PC-9 (cell line): ENCODE measurements around the gene REV1. TPM values are rescaled to one million over a fixed set of nuclear protein-coding genes. Genes with fewer than 3 reads are reported as not detected.

Experiments used
- BruUV-seq: library from RNA; stranded (reverse); fragments of 400-500 nt; replicated peaks from 2 replicates; lab custom pipeline; 2021; lab: Mats Ljungman, UMichigan
- CTCF ChIA-PET: fragments of 300-600 bp; sonication (Branson Sonifier 250); formaldehyde crosslinking; loops from one replicate; lab custom pipeline; 2022; ENCODE audit warnings: antibody characterized with exemption; lab: Charles Lee
- POLR2A ChIA-PET: fragments of 300-600 bp; sonication (Branson Sonifier 250); formaldehyde crosslinking; loops from one replicate; lab custom pipeline; 2022; ENCODE audit warnings: antibody characterized with exemption; ENCODE audit not compliant: unreplicated experiment; lab: Charles Lee
- DNase-seq, 2 experiments: peaks; one replicate each; pipeline versions ENCODE4 v3.0.0 to v3.0.0-alpha.2; 2015 to 2022; ENCODE audit warnings: mixed read lengths in 1 of 2
- H2AFZ ChIP-seq: fragments of 200-600 bp; sonication (generic); 2 replicates; pipeline ENCODE4 v1.8.1; 2017; ENCODE audit warnings: antibody characterized with exemption
- H3F3A ChIP-seq: fragments of 200-600 bp; sonication (generic); 2 replicates; pipeline ENCODE4 v1.8.1; 2017; ENCODE audit warnings: antibody characterized with exemption, mild to moderate bottlenecking, low read depth; ENCODE audit not compliant: insufficient read depth
- H3K27ac ChIP-seq: fragments of 200-600 bp; sonication (generic); 2 replicates; pipeline ENCODE4 v1.6.1; 2016; ENCODE audit warnings: mixed run types
- H3K27me3 ChIP-seq: fragments of 200-600 bp; sonication (generic); 2 replicates; pipeline ENCODE4 v1.6.1; 2016; ENCODE audit warnings: low read depth, mixed run types; ENCODE audit not compliant: insufficient read depth
- H3K36me3 ChIP-seq: fragments of 200-600 bp; sonication (generic); 2 replicates; pipeline ENCODE4 v1.6.1; 2016; ENCODE audit warnings: low read depth, mixed run types
- H3K4me1 ChIP-seq: fragments of 200-600 bp; sonication (generic); replicated peaks from 2 replicates; pipeline ENCODE4 v1.6.1; 2016; ENCODE audit warnings: mixed run types; ENCODE audit not compliant: insufficient read depth
- H3K4me2 ChIP-seq: fragments of 200-600 bp; sonication (generic); 2 replicates; pipeline ENCODE4 v1.6.1; 2017; ENCODE audit warnings: mixed run types
- H3K4me3 ChIP-seq: fragments of 200-600 bp; sonication (generic); 2 replicates; pipeline ENCODE4 v1.6.1; 2016; ENCODE audit warnings: mixed run types
- H3K79me2 ChIP-seq: fragments of 200-600 bp; sonication (generic); 2 replicates; pipeline ENCODE4 v1.6.1; 2017; ENCODE audit warnings: low read depth, mixed run types
- H3K9me2 ChIP-seq: fragments of 200-600 bp; sonication (generic); 2 replicates; pipeline ENCODE4 v1.8.1; 2017; ENCODE audit warnings: mild to moderate bottlenecking; ENCODE audit not compliant: insufficient read depth
- H3K9me3 ChIP-seq: fragments of 200-600 bp; sonication (generic); 2 replicates; pipeline ENCODE4 v1.8.1; 2016; ENCODE audit warnings: low read depth; ENCODE audit not compliant: insufficient read depth
- H4K20me1 ChIP-seq: fragments of 200-600 bp; sonication (generic); 2 replicates; pipeline ENCODE4 v1.8.1; 2017; ENCODE audit not compliant: insufficient read depth
- CTCF ChIP-seq: fragments of 200-600 bp; sonication (generic); conservative IDR thresholded peaks from 2 replicates; pipeline ENCODE4 v1.6.1; 2017; ENCODE audit warnings: mixed run types, antibody characterized with exemption, mild to moderate bottlenecking, moderate library complexity
- EZH2 ChIP-seq: fragments of 200-600 bp; sonication (generic); IDR thresholded peaks from 2 replicates; pipeline ENCODE4 v1.8.0; 2017; ENCODE audit warnings: antibody characterized with exemption, low read depth
- intact Hi-C: fragments of 100-400 bp; cut with micrococcal nuclease; formaldehyde crosslinking; loops from one replicate; pipeline ENCODE4 v1.10.0; 2022; ENCODE audit not compliant: unreplicated experiment
- total RNA-seq: library from RNA; stranded (reverse); gene quantifications from 2 replicates; pipeline ENCODE4 v1.2.3, GENCODE V29; 2021

The REV1 gene
- total RNA-seq, 1 experiment from 2014 or later: 50.5 TPM

GRCh38 chr2:99496021-99496420, 6.2 kb upstream of the REV1 start:
- CTCF ChIA-PET: interaction anchor here (0.6 kb wide), 1 partner anchor 430 kb away, joined by 4 read pairs; no protein-coding TSS in a partner anchor
- Histone ChIP-seq H3K36me3 (no peaks in the 10 kb centered on the region), H3K9me2 (no peaks in the 10 kb centered on the region), H3K9me3 (no peaks in the 10 kb centered on the region), H3K4me3 (no peak overlapping the region), H3K79me2 (no peaks in the 10 kb centered on the region), H2AFZ (no peak overlapping the region), H3F3A (no peaks in the 10 kb centered on the region), H3K4me2 (no peak overlapping the region), H3K4me1 (0 out of 2 replicates have a peak, but pooled peaks cover under 1% of the 10 kb centered on the region), H4K20me1 (no peaks in the 10 kb centered on the region), H3K27me3 (peaks cover 25% of the 10 kb centered on the region), H3K27ac (no peak overlapping the region)
- no peak for TF ChIP-seq EZH2
- no peak for TF ChIP-seq CTCF
- intact Hi-C loops: no loop called here
- BruUV-seq: no TSS peak
- no peak for DNase-seq
- POLR2A ChIA-PET: no interaction called here

GRCh38 chr2:99495115-99495860, 5.5 kb upstream of the REV1 start:
- Histone ChIP-seq H3K9me3 (no peaks in the 10 kb centered on the region), H3K4me2 (no peak overlapping the region), H3K79me2 (no peaks in the 10 kb centered on the region), H3K27ac (no peak overlapping the region), H3F3A (peaks cover under 1% of the 10 kb centered on the region; the same call in 1 of the 2 replicates), H2AFZ (no peak overlapping the region), H3K36me3 (no peaks in the 10 kb centered on the region), H3K4me1 (peaks cover 6% of the 10 kb centered on the region; the same call in 1 of the 2 replicates), H3K4me3 (no peak overlapping the region), H3K27me3 (peaks cover 25% of the 10 kb centered on the region), H4K20me1 (no peaks in the 10 kb centered on the region), H3K9me2 (no peaks in the 10 kb centered on the region)
- ChIA-PET CTCF (no interaction called here), POLR2A (no interaction called here)
- intact Hi-C loops: no loop called here
- BruUV-seq: no TSS peak
- no peak for TF ChIP-seq CTCF
- TF ChIP-seq EZH2: no peak
- no peak for DNase-seq

GRCh38 chr2:99492721-99493120, 2.9 kb upstream of the REV1 start:
- Histone ChIP-seq H3K4me2 (no peak overlapping the region), H4K20me1 (peaks cover 11% of the 10 kb centered on the region), H3K9me3 (no peaks in the 10 kb centered on the region), H3K27me3 (peaks cover 7% of the 10 kb centered on the region), H3K4me1 (peaks cover 14% of the 10 kb centered on the region), H3K27ac (no peak overlapping the region), H3F3A (peaks cover 8% of the 10 kb centered on the region; the same call in 1 of the 2 replicates), H3K36me3 (0 out of 2 replicates have a peak, but pooled peaks cover 2% of the 10 kb centered on the region), H3K9me2 (no peaks in the 10 kb centered on the region), H2AFZ (no peak overlapping the region), H3K79me2 (peaks cover 15% of the 10 kb centered on the region), H3K4me3 (no peak overlapping the region)
- intact Hi-C loops: loop anchor here (5.0 kb wide), 1 partner anchor 405 kb away; no protein-coding TSS in a partner anchor
- CTCF ChIA-PET: no interaction called here
- DNase-seq: no peak
- POLR2A ChIA-PET: no interaction called here
- BruUV-seq: no TSS peak
- no peak for TF ChIP-seq CTCF
- TF ChIP-seq EZH2: no peak
